Measurements from ENCODE around the gene HIVEP2.

- TF ChIP-seq CTCF (conservative IDR thresholded peaks at IDR 0.05; ENCODE audit: low read depth, low read length) (no peak), EZH2 (IDR thresholded peaks at IDR 0.05; ENCODE audit: low read length, unreplicated experiment) (no peak)
Measured at GRCh38 chr6:142781129-142781528, 163.8 kb downstream of the HIVEP2 start.

All from PC-3 (cell line).